Psoas muscle (tissue), 8 donors: Measurements from ENCODE around the gene TRAPPC6A. TPM values are rescaled to one million over a fixed set of nuclear protein-coding genes. Genes with fewer than 3 reads are reported as not detected.
A peak's percentile ranks its signal among the peaks of the same experiment; 100 is the strongest.

Experiments
- ATAC-seq, 4 donors: fragments of 200-7000 bp; cut with Tn5 transposase; one replicate each; pipeline ENCODE4 v1.9.1; 2020; ENCODE audit warnings: moderate library complexity in 3 of 4, mild to moderate bottlenecking in 2 of 4
- DNase-seq, 2 donors: peaks; one replicate each; pipeline ENCODE4 v3.0.0-alpha.2; 2020
- H3K27ac ChIP-seq: fragments of 200-600 bp; one replicate; pipeline ENCODE4 v1.8.0; 2022
- H3K27me3 ChIP-seq, 3 donors: fragments of 200-600 bp in 1 of 3; one replicate each; pipeline versions ENCODE4 v1.6.1 to v1.8.0; 2013 to 2022; ENCODE audit warnings: low read length in 2 of 3, mild to moderate bottlenecking in 2 of 3, moderate library complexity in 1 of 3; ENCODE audit not compliant: insufficient read depth in 3 of 3
- H3K36me3 ChIP-seq, 2 donors: fragments of 200-600 bp in 1 of 2; one replicate each; pipeline versions ENCODE4 v1.6.1 to v1.8.0; 2013 to 2022; ENCODE audit warnings: low read depth in 1 of 2, mild to moderate bottlenecking in 1 of 2, moderate library complexity in 1 of 2; ENCODE audit not compliant: insufficient read depth in 1 of 2
- H3K4me1 ChIP-seq: fragments of 200-600 bp; one replicate; pipeline ENCODE4 v1.8.0; 2022
- H3K4me3 ChIP-seq: fragments of 200-600 bp; one replicate; pipeline ENCODE4 v1.8.0; 2022; ENCODE audit warnings: mild to moderate bottlenecking
- H3K9me3 ChIP-seq: fragments of 200-600 bp; one replicate; pipeline ENCODE4 v1.8.0; 2022
- WGBS, 3 donors: extraction: QIAGEN DNeasy Blood & Tissue Kit; methylation state at CpG; one replicate each; pipeline versions ENCODE4 v1.1.6 to v1.1.7; 2013; 5-methylcytosine and 5-hydroxymethylcytosine counted together
- intact Hi-C, 2 donors: fragments of 100-400 bp; cut with DNase I; formaldehyde crosslinking; loops; one replicate each; pipeline versions ENCODE4 v1.11.0 to v1.14.2; 2022
- polyA plus RNA-seq, 3 donors: library from polyadenylated mRNA; stranded (reverse); fragments of 200-250 nt; gene quantifications; one replicate each; pipeline ENCODE4 v1.2.3, GENCODE V29; 2013
- total RNA-seq, 4 donors: library from RNA; stranded (reverse); fragmentation: NEBNext Ultra II Directional in 2 of 4; extraction: Animal tissue kit (Norgen Biotek cat#: 25700) in 2 of 4; gene quantifications; one replicate each; pipeline versions ENCODE4 v1.2.1 to v1.2.4, GENCODE V29; 2021 to 2023
- TF ChIP-seq, protein P1 (sequence below): fragments of 200-600 bp; IDR thresholded peaks from one replicate; pipeline ENCODE4 v1.8.0; 2022; ENCODE audit warnings: antibody characterized with exemption
- donor health status: healthy with polysubstance abuse.
- donor health status: DM: no; HTN: no; CAD: no; lungs with moderate emphysema.
- donor health status: Bipolar disorder and iron deficiency.
- donor health status: healthy.
- donor health status: DM: yes; HTN: yes; CAD: no.
- donor health status: DM: no; HTN: no; CAD: no.
- donor health status: DM: no; HTN: no; CAD: no.
- donor health status: DM: yes; HTN: yes; CAD: no.

TRAPPC6A gene
- total and polyA plus RNA-seq, 7 donors, result 10.8 to 42.2 (median 14.5) TPM

- 33 to 46% (median 44%) methylated on average over 18 of the region's 18 CpGs for WGBS, 3 donors
- no peak for DNase-seq
- peaks cover 0 to 43% (median 12%) of the 10 kb centered on the region in 3 donors for H3K27me3 ChIP-seq
- H3K27ac ChIP-seq, result no peak overlapping the region
- H3K4me3 ChIP-seq, result no peak overlapping the region
- H3K36me3 ChIP-seq, result no peaks in the 10 kb centered on the region
- intact Hi-C loops, result no loop called here
- no peaks in the 10 kb centered on the region for H3K4me1 ChIP-seq
- TF ChIP-seq, protein P1, sequence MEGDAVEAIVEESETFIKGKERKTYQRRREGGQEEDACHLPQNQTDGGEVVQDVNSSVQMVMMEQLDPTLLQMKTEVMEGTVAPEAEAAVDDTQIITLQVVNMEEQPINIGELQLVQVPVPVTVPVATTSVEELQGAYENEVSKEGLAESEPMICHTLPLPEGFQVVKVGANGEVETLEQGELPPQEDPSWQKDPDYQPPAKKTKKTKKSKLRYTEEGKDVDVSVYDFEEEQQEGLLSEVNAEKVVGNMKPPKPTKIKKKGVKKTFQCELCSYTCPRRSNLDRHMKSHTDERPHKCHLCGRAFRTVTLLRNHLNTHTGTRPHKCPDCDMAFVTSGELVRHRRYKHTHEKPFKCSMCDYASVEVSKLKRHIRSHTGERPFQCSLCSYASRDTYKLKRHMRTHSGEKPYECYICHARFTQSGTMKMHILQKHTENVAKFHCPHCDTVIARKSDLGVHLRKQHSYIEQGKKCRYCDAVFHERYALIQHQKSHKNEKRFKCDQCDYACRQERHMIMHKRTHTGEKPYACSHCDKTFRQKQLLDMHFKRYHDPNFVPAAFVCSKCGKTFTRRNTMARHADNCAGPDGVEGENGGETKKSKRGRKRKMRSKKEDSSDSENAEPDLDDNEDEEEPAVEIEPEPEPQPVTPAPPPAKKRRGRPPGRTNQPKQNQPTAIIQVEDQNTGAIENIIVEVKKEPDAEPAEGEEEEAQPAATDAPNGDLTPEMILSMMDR, result no peak
- no peak for ATAC-seq
- no peaks in the 10 kb centered on the region for H3K9me3 ChIP-seq
These were observed 41.1 kb upstream of the TRAPPC6A start for GRCh38 chr19:45218911-45219743.

GRCh38 chr19:45218426-45218825 is 40.4 kb upstream of the TRAPPC6A start:
- Histone ChIP-seq H3K9me3 (no peaks in the 10 kb centered on the region), H3K27me3 (peaks cover 0 to 39% (median 12%) of the 10 kb centered on the region in 3 donors), H3K4me3 (no peak overlapping the region), H3K4me1 (no peaks in the 10 kb centered on the region), H3K36me3 (no peaks in the 10 kb centered on the region), H3K27ac (no peak overlapping the region)
- DNase-seq (no peak), ATAC-seq (no peak)
- TF ChIP-seq, protein P1, result no peak
- intact Hi-C loops, result no loop called here
- WGBS, 3 donors, result 39 to 50% (median 42%) methylated on average over 4 of the region's 4 CpGs

DNA sequence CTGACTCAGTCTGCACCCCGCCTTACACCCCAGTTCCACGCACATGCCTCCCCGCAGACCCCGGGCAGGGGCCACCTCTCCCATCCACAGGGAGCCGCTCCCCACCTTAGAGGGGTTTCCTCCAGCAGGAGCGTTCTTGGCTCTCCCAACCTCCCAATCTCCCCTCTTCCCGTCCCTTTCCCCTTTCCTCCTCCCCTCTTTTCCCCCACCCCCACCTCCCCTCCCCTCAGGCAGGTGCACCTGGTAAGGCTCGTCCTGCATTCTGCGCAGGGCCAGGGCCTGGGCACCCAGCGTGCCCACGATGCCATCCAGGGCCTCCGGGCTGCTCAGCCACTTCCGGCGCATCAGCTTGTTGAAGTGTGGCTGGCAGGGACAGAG is 39.9 kb upstream of the TRAPPC6A start:
- WGBS, 3 donors, result 29 to 42% (median 34%) methylated on average over 13 to 14 of the region's 14 CpGs

GRCh38 chr19:45217193-45217956 is 39.3 kb upstream of the TRAPPC6A start:
- Histone ChIP-seq H3K9me3 (no peaks in the 10 kb centered on the region), H3K27me3 (peaks cover 0 to 39% (median 12%) of the 10 kb centered on the region in 3 donors), H3K4me1 (no peaks in the 10 kb centered on the region), H3K4me3 (no peak overlapping the region), H3K27ac (no peak overlapping the region), H3K36me3 (no peaks in the 10 kb centered on the region)
- ATAC-seq, result peak in 2 of 4 donors; percentile 21 to 36
- no peak for DNase-seq
- intact Hi-C loops, result no loop called here
- 22 to 33% (median 22%) methylated on average over 43 to 46 of the region's 46 CpGs for WGBS, 3 donors
- TF ChIP-seq, protein P1, result no peak

More for the DNA sequence above, 39.9 kb upstream of the TRAPPC6A start:
- Histone ChIP-seq H3K36me3 (no peaks in the 10 kb centered on the region), H3K27me3 (peaks cover 0 to 39% (median 12%) of the 10 kb centered on the region in 3 donors), H3K4me3 (no peak overlapping the region), H3K4me1 (no peaks in the 10 kb centered on the region), H3K9me3 (no peaks in the 10 kb centered on the region), H3K27ac (no peak overlapping the region)
- TF ChIP-seq, protein P1, result no peak
- ATAC-seq (peak in 1 of 4 donors; percentile 13), DNase-seq (no peak)
- intact Hi-C loops, result no loop called here
